Measurements from ENCODE around the gene TMEM273. TPM values are rescaled to one million over a fixed set of nuclear protein-coding genes. Genes with fewer than 3 reads are reported as not detected.

TMEM273 gene
- total RNA-seq, 2 donors from 2014 or later = 11.3 to 39.6 TPM

- H3K4me3 Mint-ChIP-seq = peak overlapping the region; percentile 75
- H3K27me3 Mint-ChIP-seq = no peaks in the 10 kb centered on the region
- peak overlapping the region; percentile 97 for H3K27ac Mint-ChIP-seq
- no peak for ATAC-seq
- peaks cover 60% of the 10 kb centered on the region for H3K4me1 Mint-ChIP-seq
- no peak for DNase-seq
- no peaks in the 10 kb centered on the region for H3K9me3 ChIP-seq (ENCODE audit: control insufficient read depth, low read length, poor library complexity, severe bottlenecking)
- H3K36me3 Mint-ChIP-seq (ENCODE audit: low read depth) = peaks cover 2% of the 10 kb centered on the region
Observed at GRCh38 chr10:49178489-49179471, 9.4 kb downstream of the TMEM273 start.

- no peaks in the 10 kb centered on the region for H3K9me3 ChIP-seq (ENCODE audit: control insufficient read depth, low read length, poor library complexity, severe bottlenecking)
- ATAC-seq (peak; percentile 93), DNase-seq (no peak)
- peak overlapping the region; percentile 97 for H3K27ac Mint-ChIP-seq
- H3K4me1 Mint-ChIP-seq = peaks cover 60% of the 10 kb centered on the region
- no peaks in the 10 kb centered on the region for H3K27me3 Mint-ChIP-seq
- H3K4me3 Mint-ChIP-seq = peak overlapping the region; percentile 75
- H3K36me3 Mint-ChIP-seq (ENCODE audit: low read depth) = peaks cover 2% of the 10 kb centered on the region
Observed at GRCh38 chr10:49177391-49178355, 10.5 kb downstream of the TMEM273 start.

- H3K9me3 ChIP-seq (ENCODE audit: control insufficient read depth, low read length, poor library complexity, severe bottlenecking) = no peaks in the 10 kb centered on the region
- peak overlapping the region; percentile 75 for H3K4me3 Mint-ChIP-seq
- H3K27ac Mint-ChIP-seq = peak overlapping the region; percentile 97
- ATAC-seq (no peak), DNase-seq (no peak)
- peaks cover 2% of the 10 kb centered on the region for H3K36me3 Mint-ChIP-seq (ENCODE audit: low read depth)
- peaks cover 57% of the 10 kb centered on the region for H3K4me1 Mint-ChIP-seq
- no peaks in the 10 kb centered on the region for H3K27me3 Mint-ChIP-seq
Observed at GRCh38 chr10:49176310-49177268, 11.6 kb downstream of the TMEM273 start.

- H3K9me3 ChIP-seq (ENCODE audit: control insufficient read depth, low read length, poor library complexity, severe bottlenecking) = no peaks in the 10 kb centered on the region
- DNase-seq = no peak
- H3K4me3 Mint-ChIP-seq = peak overlapping the region; percentile 69
- peak overlapping the region; percentile 97 for H3K27ac Mint-ChIP-seq
- peaks cover 2% of the 10 kb centered on the region for H3K36me3 Mint-ChIP-seq (ENCODE audit: low read depth)
- H3K4me1 Mint-ChIP-seq = peaks cover 52% of the 10 kb centered on the region
- H3K27me3 Mint-ChIP-seq = no peaks in the 10 kb centered on the region
- ATAC-seq = no peak
Observed at GRCh38 chr10:49175587-49176309, 12.4 kb downstream of the TMEM273 start.

GRCh38 chr10:49174926-49175500 is 13.2 kb downstream of the TMEM273 start:
- ATAC-seq (no peak), DNase-seq (no peak)
- H3K9me3 ChIP-seq (ENCODE audit: control insufficient read depth, low read length, poor library complexity, severe bottlenecking) = no peaks in the 10 kb centered on the region
- peak overlapping the region; percentile 91 for H3K27ac Mint-ChIP-seq
- no peak overlapping the region for H3K4me3 Mint-ChIP-seq
- H3K27me3 Mint-ChIP-seq = no peaks in the 10 kb centered on the region
- H3K36me3 Mint-ChIP-seq (ENCODE audit: low read depth) = peaks cover 2% of the 10 kb centered on the region
- peaks cover 46% of the 10 kb centered on the region for H3K4me1 Mint-ChIP-seq

- Mint-ChIP-seq H3K27ac (peak overlapping the region; percentile 91), H3K4me3 (no peak overlapping the region), H3K4me1 (peaks cover 46% of the 10 kb centered on the region), H3K27me3 (no peaks in the 10 kb centered on the region), H3K36me3 (ENCODE audit: low read depth) (peaks cover 2% of the 10 kb centered on the region)
- DNase-seq (no peak), ATAC-seq (no peak)
- H3K9me3 ChIP-seq (ENCODE audit: control insufficient read depth, low read length, poor library complexity, severe bottlenecking) = no peaks in the 10 kb centered on the region
Observed at GRCh38 chr10:49174261-49174925, 13.8 kb downstream of the TMEM273 start.

GRCh38 chr10:49173853-49174252 is 14.3 kb downstream of the TMEM273 start:
- peaks cover 44% of the 10 kb centered on the region for H3K4me1 Mint-ChIP-seq
- peak overlapping the region; percentile 91 for H3K27ac Mint-ChIP-seq
- ATAC-seq = no peak

GRCh38 chr10:49173201-49173772 is 14.9 kb downstream of the TMEM273 start:
- Mint-ChIP-seq H3K4me1 (peaks cover 43% of the 10 kb centered on the region), H3K36me3 (ENCODE audit: low read depth) (peaks cover 4% of the 10 kb centered on the region)

More at GRCh38 chr10:49173853-49174252, 14.3 kb downstream of the TMEM273 start:
- no peaks in the 10 kb centered on the region for H3K9me3 ChIP-seq (ENCODE audit: control insufficient read depth, low read length, poor library complexity, severe bottlenecking)
- H3K4me3 Mint-ChIP-seq = no peak overlapping the region
- no peak for DNase-seq
- peaks cover 2% of the 10 kb centered on the region for H3K36me3 Mint-ChIP-seq (ENCODE audit: low read depth)
- no peaks in the 10 kb centered on the region for H3K27me3 Mint-ChIP-seq

GRCh38 chr10:49172777-49173132 is 15.4 kb downstream of the TMEM273 start:
- peaks cover 5% of the 10 kb centered on the region for H3K36me3 Mint-ChIP-seq (ENCODE audit: low read depth)
- no peak overlapping the region for H3K27ac Mint-ChIP-seq
- no peak overlapping the region for H3K4me3 Mint-ChIP-seq
- H3K4me1 Mint-ChIP-seq = peaks cover 41% of the 10 kb centered on the region
- no peak for DNase-seq
- no peaks in the 10 kb centered on the region for H3K9me3 ChIP-seq (ENCODE audit: control insufficient read depth, low read length, poor library complexity, severe bottlenecking)
- no peaks in the 10 kb centered on the region for H3K27me3 Mint-ChIP-seq
- no peak for ATAC-seq

More at GRCh38 chr10:49173201-49173772, 14.9 kb downstream of the TMEM273 start:
- no peak for ATAC-seq
- H3K4me3 Mint-ChIP-seq = no peak overlapping the region
- H3K27ac Mint-ChIP-seq = peak overlapping the region; percentile 91
- H3K9me3 ChIP-seq (ENCODE audit: control insufficient read depth, low read length, poor library complexity, severe bottlenecking) = no peaks in the 10 kb centered on the region
- DNase-seq = no peak
- no peaks in the 10 kb centered on the region for H3K27me3 Mint-ChIP-seq

- Mint-ChIP-seq H3K4me3 (no peak overlapping the region), H3K36me3 (ENCODE audit: low read depth) (peaks cover 5% of the 10 kb centered on the region)
Observed at GRCh38 chr10:49172061-49172776, 16.0 kb downstream of the TMEM273 start.

More at GRCh38 chr10:49172061-49172776, 16.0 kb downstream of the TMEM273 start:
- peaks cover 37% of the 10 kb centered on the region for H3K4me1 Mint-ChIP-seq
- no peaks in the 10 kb centered on the region for H3K9me3 ChIP-seq (ENCODE audit: control insufficient read depth, low read length, poor library complexity, severe bottlenecking)
- peak overlapping the region; percentile 8 for H3K27ac Mint-ChIP-seq
- DNase-seq (no peak), ATAC-seq (no peak)
- H3K27me3 Mint-ChIP-seq = no peaks in the 10 kb centered on the region
